ENCODE measurements around the gene CCDC57. TPM values are rescaled to one million over a fixed set of nuclear protein-coding genes. Genes with fewer than 3 reads are reported as not detected.
A peak's percentile ranks its signal among the peaks of the same experiment; 100 is the strongest.

Gene CCDC57
- total and polyA plus RNA-seq, 9 of the 15 experiments (the other 6 are each of a cell fraction or from before 2014, with no cell fraction given) = 0.83 to 36.2 (median 13.6) TPM

DNA sequence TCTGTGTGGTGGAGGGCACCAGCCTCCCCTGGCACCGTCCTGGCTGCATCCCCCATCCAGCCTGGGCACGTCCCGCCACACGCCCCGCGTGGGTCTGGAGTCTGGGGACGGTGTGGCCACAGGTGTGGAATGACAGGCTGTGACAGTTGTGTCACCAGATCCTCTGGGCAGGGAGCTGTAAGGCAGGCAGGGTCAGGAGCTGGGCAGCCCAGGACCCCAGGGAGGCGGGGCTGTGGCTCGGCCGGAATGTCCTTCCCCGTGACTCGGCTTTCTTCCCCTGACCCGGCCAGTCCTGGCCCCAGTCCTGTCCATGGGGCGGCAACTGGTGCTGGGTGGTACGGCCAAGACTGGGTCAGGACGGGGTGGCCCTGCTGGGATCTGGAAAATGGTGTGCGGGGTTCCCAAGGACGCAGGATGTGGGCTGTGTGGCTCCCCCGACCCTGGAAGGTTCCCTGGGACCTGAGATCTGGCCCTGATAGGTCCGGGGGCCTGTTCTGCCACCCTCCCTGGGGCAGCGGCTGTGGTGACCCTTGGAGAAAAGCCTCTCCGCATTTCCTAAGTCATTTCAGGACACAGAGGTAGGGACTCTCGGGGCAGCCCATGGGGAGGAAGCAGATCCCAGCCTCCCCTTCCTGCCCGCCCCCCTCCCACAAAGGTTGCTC, 12.9 kb upstream of the CCDC57 start (continued):
- TF ChIP-seq, protein P1, sequence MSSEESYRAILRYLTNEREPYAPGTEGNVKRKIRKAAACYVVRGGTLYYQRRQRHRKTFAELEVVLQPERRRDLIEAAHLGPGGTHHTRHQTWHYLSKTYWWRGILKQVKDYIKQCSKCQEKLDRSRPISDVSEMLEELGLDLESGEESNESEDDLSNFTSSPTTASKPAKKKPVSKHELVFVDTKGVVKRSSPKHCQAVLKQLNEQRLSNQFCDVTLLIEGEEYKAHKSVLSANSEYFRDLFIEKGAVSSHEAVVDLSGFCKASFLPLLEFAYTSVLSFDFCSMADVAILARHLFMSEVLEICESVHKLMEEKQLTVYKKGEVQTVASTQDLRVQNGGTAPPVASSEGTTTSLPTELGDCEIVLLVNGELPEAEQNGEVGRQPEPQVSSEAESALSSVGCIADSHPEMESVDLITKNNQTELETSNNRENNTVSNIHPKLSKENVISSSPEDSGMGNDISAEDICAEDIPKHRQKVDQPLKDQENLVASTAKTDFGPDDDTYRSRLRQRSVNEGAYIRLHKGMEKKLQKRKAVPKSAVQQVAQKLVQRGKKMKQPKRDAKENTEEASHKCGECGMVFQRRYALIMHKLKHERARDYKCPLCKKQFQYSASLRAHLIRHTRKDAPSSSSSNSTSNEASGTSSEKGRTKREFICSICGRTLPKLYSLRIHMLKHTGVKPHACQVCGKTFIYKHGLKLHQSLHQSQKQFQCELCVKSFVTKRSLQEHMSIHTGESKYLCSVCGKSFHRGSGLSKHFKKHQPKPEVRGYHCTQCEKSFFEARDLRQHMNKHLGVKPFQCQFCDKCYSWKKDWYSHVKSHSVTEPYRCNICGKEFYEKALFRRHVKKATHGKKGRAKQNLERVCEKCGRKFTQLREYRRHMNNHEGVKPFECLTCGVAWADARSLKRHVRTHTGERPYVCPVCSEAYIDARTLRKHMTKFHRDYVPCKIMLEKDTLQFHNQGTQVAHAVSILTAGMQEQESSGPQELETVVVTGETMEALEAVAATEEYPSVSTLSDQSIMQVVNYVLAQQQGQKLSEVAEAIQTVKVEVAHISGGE (CRISPR knock-in tag; IDR thresholded peaks at IDR 0.05) = 0 out of 6 replicates have a peak, but pooled peaks of 1 of the 3 experiments have one; percentile 52
- no peak for TF ChIP-seq HOXB6 (CRISPR knock-in tag; IDR thresholded peaks at IDR 0.05; ENCODE audit: borderline replicate concordance)
- TF ChIP-seq, protein P2, sequence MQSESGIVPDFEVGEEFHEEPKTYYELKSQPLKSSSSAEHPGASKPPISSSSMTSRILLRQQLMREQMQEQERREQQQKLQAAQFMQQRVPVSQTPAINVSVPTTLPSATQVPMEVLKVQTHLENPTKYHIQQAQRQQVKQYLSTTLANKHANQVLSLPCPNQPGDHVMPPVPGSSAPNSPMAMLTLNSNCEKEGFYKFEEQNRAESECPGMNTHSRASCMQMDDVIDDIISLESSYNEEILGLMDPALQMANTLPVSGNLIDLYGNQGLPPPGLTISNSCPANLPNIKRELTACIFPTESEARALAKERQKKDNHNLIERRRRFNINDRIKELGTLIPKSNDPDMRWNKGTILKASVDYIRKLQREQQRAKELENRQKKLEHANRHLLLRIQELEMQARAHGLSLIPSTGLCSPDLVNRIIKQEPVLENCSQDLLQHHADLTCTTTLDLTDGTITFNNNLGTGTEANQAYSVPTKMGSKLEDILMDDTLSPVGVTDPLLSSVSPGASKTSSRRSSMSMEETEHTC (IDR thresholded peaks at IDR 0.05) = no peak
- no peak for TF ChIP-seq ZFP30 (CRISPR knock-in tag; IDR thresholded peaks at IDR 0.05; ENCODE audit: borderline replicate concordance)
- TF ChIP-seq, protein P3, sequence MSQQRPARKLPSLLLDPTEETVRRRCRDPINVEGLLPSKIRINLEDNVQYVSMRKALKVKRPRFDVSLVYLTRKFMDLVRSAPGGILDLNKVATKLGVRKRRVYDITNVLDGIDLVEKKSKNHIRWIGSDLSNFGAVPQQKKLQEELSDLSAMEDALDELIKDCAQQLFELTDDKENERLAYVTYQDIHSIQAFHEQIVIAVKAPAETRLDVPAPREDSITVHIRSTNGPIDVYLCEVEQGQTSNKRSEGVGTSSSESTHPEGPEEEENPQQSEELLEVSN (IDR thresholded peaks at IDR 0.05; ENCODE audit: borderline replicate concordance in 1 of 2, extremely low read depth in 1 of 2, insufficient read depth in 1 of 2, insufficient read length in 1 of 2, low read depth in 1 of 2, low read length in 1 of 2, poor library complexity in 1 of 2, severe bottlenecking in 1 of 2) = no peak
